Thyroid gland (tissue), 4 donors: ENCODE measurements around the gene AGBL1. TPM values are rescaled to one million over a fixed set of nuclear protein-coding genes. Genes with fewer than 3 reads are reported as not detected.

Experiments
- DNase-seq, 2 donors: peaks; one replicate each; pipeline ENCODE4 v3.0.0-alpha.2; 2019
- H3K27ac ChIP-seq, 3 donors: fragments of 200-600 bp; sonication (generic); 1 replicate in 2 of 3; 2 replicates in 1 of 3; pipeline ENCODE4 v1.5.1; 2016 to 2019; ENCODE audit warnings: mild to moderate bottlenecking in 1 of 3, moderate library complexity in 1 of 3
- H3K27me3 ChIP-seq: fragments of 200-600 bp; sonication (generic); one replicate; pipeline ENCODE4 v1.5.1; 2019
- H3K36me3 ChIP-seq, 2 donors: fragments of 200-600 bp; sonication (generic); one replicate each; pipeline ENCODE4 v1.5.1; 2016 to 2019
- H3K4me1 ChIP-seq, 2 donors: fragments of 200-600 bp; sonication (generic); one replicate each; pipeline ENCODE4 v1.5.1; 2017 to 2019
- H3K4me3 ChIP-seq, 3 donors: fragments of 200-600 bp; sonication (generic); replicated peaks in 1 of 3; 1 replicate in 2 of 3; 2 replicates in 1 of 3; pipeline ENCODE4 v1.5.1; 2016; ENCODE audit warnings: mild to moderate bottlenecking in 1 of 3
- H3K9me3 ChIP-seq: fragments of 200-600 bp; sonication (generic); one replicate; pipeline ENCODE4 v1.5.1; 2017
- POLR2A ChIP-seq, 2 donors: fragments of 450-650 bp; IDR thresholded peaks; one replicate each; pipeline ENCODE4 v1.6.1; 2017; ENCODE audit warnings: antibody characterized with exemption in 2 of 2, mild to moderate bottlenecking in 2 of 2, moderate library complexity in 1 of 2
- WGBS, 2 donors: methylation state at CpG; one replicate each; pipeline ENCODE4 v1.1.5; 2017; 5-methylcytosine and 5-hydroxymethylcytosine counted together
- intact Hi-C: fragments of 100-400 bp; cut with DNase I; formaldehyde crosslinking; loops from one replicate; pipeline ENCODE4 v1.15.1; 2023
- total RNA-seq, 4 donors: library from RNA; depleted of rRNA; stranded (reverse); fragments of >200 nt; gene quantifications; one replicate each; pipeline ENCODE4 v1.2.3, GENCODE V29; 2016
- TF ChIP-seq, protein P1 (sequence below), 6 experiments: fragments of 200-600 bp in 3 of 6; fragments of 450-650 bp in 3 of 6; sonication (generic) in 3 of 6; IDR thresholded peaks; one replicate each; pipeline ENCODE4 v1.5.1; 2016 to 2019; ENCODE audit warnings: antibody characterized with exemption in 6 of 6, mild to moderate bottlenecking in 2 of 6, inconsistent platforms in 1 of 6, moderate library complexity in 1 of 6

Gene AGBL1
- total RNA-seq, 4 donors from 2014 or later: not detected

DNA sequence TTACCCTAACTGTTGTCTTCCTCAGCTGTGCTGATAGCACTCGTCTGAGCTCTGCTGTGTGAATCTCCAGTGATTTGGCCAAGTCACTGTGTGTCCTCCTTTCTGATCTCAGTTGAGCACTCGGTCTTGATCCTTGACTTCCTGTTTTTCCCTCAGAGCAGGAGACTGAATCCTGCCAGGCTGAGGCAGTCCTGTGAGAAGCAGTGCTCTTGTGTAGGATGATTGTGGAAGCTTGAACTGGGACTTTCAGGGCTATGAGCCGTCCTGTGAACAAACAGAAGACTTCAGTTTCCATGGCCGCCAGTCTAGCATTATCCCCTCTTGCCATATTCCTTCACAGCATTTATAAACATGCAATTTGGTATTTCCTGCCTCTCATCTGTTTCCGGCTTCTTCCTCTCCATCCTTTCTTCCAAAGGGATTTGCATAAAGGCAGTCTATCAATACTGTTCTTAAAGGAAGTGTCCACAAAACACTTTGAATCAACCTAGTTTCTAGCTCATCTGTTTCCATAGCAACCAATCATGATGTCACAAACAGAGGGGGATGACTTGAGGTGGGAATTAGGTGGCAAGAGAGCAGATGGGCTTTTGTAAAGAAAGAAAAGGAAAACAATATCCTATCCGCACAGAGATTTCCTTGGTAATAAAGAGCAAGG is 237.2 kb downstream of the AGBL1 start:
- no peaks in the 10 kb centered on the region for H3K36me3 ChIP-seq
- DNase-seq: no peak
- no peak overlapping the region for H3K27ac ChIP-seq
- intact Hi-C loops: no loop called here
- no peaks in the 10 kb centered on the region for H3K9me3 ChIP-seq
- no peak for TF ChIP-seq POLR2A (IDR thresholded peaks at IDR 0.05)
- TF ChIP-seq, protein P1, sequence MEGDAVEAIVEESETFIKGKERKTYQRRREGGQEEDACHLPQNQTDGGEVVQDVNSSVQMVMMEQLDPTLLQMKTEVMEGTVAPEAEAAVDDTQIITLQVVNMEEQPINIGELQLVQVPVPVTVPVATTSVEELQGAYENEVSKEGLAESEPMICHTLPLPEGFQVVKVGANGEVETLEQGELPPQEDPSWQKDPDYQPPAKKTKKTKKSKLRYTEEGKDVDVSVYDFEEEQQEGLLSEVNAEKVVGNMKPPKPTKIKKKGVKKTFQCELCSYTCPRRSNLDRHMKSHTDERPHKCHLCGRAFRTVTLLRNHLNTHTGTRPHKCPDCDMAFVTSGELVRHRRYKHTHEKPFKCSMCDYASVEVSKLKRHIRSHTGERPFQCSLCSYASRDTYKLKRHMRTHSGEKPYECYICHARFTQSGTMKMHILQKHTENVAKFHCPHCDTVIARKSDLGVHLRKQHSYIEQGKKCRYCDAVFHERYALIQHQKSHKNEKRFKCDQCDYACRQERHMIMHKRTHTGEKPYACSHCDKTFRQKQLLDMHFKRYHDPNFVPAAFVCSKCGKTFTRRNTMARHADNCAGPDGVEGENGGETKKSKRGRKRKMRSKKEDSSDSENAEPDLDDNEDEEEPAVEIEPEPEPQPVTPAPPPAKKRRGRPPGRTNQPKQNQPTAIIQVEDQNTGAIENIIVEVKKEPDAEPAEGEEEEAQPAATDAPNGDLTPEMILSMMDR (IDR thresholded peaks at IDR 0.05): no peak
- no peak overlapping the region for H3K4me3 ChIP-seq
- no peaks in the 10 kb centered on the region for H3K4me1 ChIP-seq
- 35 to 43% methylated on average over 6 of the region's 6 CpGs for WGBS, 2 donors
- H3K27me3 ChIP-seq: no peaks in the 10 kb centered on the region

DNA sequence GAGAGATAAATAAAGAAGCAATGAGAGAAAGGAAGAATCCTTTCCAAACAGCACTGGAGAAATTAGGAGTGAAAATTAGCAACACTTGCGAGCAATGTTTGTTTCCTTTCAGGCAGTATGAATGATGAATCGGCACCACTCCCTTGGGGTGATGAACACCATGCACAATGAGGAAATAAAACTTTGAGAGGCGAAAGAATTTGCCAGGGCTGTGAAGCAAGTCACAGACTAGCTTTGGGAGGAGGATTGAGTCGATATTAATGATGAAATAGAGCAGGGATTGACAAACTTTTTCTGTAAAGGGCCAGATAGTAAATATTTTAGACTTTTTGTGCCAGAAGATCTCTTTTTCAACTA is 237.7 kb downstream of the AGBL1 start:
- DNase-seq: no peak
- H3K27me3 ChIP-seq: no peaks in the 10 kb centered on the region
- no peaks in the 10 kb centered on the region for H3K4me1 ChIP-seq
- 55 to 65% methylated on average over 4 of the region's 4 CpGs for WGBS, 2 donors
- no peak overlapping the region for H3K27ac ChIP-seq
- intact Hi-C loops: no loop called here
- no peak for TF ChIP-seq POLR2A (IDR thresholded peaks at IDR 0.05)
- TF ChIP-seq, protein P1 (IDR thresholded peaks at IDR 0.05): no peak
- no peaks in the 10 kb centered on the region for H3K9me3 ChIP-seq
- H3K4me3 ChIP-seq: no peak overlapping the region
- no peaks in the 10 kb centered on the region for H3K36me3 ChIP-seq

DNA sequence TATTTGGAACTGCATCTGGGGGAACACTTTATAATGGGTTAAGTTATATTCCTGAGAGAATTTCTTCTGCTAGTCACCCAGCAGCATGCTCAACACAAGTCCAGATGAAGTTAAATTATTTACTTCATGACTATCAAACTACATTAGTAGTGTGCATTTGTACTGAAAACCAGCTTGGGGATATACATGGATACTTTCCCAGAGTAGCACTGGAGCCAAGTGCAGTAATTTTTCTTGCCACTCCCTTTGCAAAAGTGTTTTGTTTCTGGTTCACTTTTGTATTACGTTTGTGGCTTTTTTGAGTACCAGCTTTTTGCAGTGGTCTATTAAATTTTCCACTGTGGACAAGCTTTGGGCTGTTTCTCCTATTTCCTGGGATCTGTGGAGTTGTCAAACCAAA is 243.0 kb downstream of the AGBL1 start:
- WGBS, 2 donors: 57% methylated on average over 1 of the region's 1 CpG
- no peaks in the 10 kb centered on the region for H3K27me3 ChIP-seq
- TF ChIP-seq POLR2A (IDR thresholded peaks at IDR 0.05): no peak
- TF ChIP-seq, protein P1 (IDR thresholded peaks at IDR 0.05): no peak
- H3K27ac ChIP-seq: no peak overlapping the region
- intact Hi-C loops: no loop called here
- H3K4me1 ChIP-seq: no peaks in the 10 kb centered on the region
- DNase-seq: no peak
- H3K36me3 ChIP-seq: no peaks in the 10 kb centered on the region
- H3K9me3 ChIP-seq: no peaks in the 10 kb centered on the region
- no peak overlapping the region for H3K4me3 ChIP-seq

DNA sequence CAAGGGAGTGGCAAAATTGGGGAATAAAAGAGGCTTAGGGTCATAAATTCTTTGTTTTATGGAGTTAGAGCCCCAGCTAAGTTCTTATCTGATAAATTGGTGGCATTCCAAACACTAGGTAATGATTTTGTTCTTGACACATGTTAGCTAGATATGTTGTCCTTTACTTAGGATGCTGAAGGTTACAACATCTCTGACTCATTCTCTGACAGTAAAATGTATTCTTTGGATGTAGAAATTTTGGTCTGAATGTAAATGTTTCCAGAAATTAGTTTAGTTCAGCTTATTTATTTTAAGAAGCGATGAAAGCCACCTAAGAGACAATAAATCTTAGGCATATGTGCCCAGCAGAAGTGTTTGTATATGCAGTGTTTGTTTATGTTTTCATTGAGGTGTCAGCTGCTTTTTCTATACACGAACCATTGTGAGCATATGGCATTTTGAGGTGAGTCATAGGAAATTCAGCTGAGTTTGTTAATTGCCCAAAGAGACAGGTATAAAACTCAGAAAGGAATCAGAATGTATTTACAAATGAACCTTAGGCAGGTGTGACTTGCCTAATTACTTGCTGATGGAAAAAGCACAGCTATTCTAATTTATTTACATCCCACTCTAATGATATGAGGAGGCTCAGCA is 247.7 kb downstream of the AGBL1 start:
- WGBS, 2 donors: 60 to 70% methylated on average over 2 of the region's 2 CpGs
- no peak for DNase-seq
- H3K27me3 ChIP-seq: no peaks in the 10 kb centered on the region
- intact Hi-C loops: no loop called here
- TF ChIP-seq POLR2A (IDR thresholded peaks at IDR 0.05): no peak
- TF ChIP-seq, protein P1 (IDR thresholded peaks at IDR 0.05): no peak
- H3K9me3 ChIP-seq: no peaks in the 10 kb centered on the region
- H3K4me3 ChIP-seq: no peak overlapping the region
- no peaks in the 10 kb centered on the region for H3K36me3 ChIP-seq
- H3K27ac ChIP-seq: no peak overlapping the region
- H3K4me1 ChIP-seq: no peaks in the 10 kb centered on the region

DNA sequence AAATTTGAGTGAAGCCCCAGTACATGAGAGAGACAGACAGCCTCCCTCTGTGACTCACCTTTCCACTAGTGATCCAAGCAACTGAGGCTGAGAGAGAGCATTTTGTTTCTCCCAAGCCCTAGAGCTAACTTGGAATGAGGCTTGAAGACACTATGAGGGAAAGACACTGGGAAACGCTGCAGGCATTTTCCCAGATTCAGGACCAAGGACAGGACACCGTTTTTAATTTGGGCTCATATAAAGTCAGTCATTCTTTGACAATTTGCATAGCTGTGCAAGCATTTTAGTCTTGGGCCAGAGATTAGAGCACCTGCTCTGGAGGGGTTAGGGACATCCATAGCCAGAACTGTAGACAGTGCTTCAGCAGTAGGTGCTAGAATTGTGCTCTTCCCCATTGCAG is 249.0 kb downstream of the AGBL1 start:
- intact Hi-C loops: no loop called here
- WGBS, 2 donors: 67 to 77% methylated on average over 2 of the region's 2 CpGs

More for the DNA sequence above, 249.0 kb downstream of the AGBL1 start:
- no peaks in the 10 kb centered on the region for H3K4me1 ChIP-seq
- H3K4me3 ChIP-seq: no peak overlapping the region
- H3K9me3 ChIP-seq: no peaks in the 10 kb centered on the region
- TF ChIP-seq POLR2A (IDR thresholded peaks at IDR 0.05): no peak
- TF ChIP-seq, protein P1 (IDR thresholded peaks at IDR 0.05): no peak
- H3K36me3 ChIP-seq: no peaks in the 10 kb centered on the region
- no peaks in the 10 kb centered on the region for H3K27me3 ChIP-seq
- H3K27ac ChIP-seq: no peak overlapping the region
- no peak for DNase-seq
